ENCODE results near the gene CALML5. TPM values are rescaled to one million over a fixed set of nuclear protein-coding genes. Genes with fewer than 3 reads are reported as not detected.

CALML5 gene
- total and polyA plus RNA-seq, 8 donors = 0.92 to 16.2 (median 2.4) TPM; not detected in 5

- no peak overlapping the region for H3K4me3 ChIP-seq
- H3K27me3 ChIP-seq = no peaks in the 10 kb centered on the region
- H3K9me3 ChIP-seq = no peaks in the 10 kb centered on the region
- H3K27ac ChIP-seq = peak overlapping the region in 4 of 5 donors; percentile 23 to 56 (median 41)
- H3K36me3 ChIP-seq = no peaks in the 10 kb centered on the region
- 48 to 56% (median 50%) methylated on average over 8 of the region's 8 CpGs for WGBS, 5 donors
- intact Hi-C loops (cut with DNase I; ENCODE audit: low total_unique reads) = no loop called here
- no peak for TF ChIP-seq EP300 (IDR thresholded peaks at IDR 0.05)
- TF ChIP-seq CTCF (IDR thresholded peaks at IDR 0.05) = no peak
- TF ChIP-seq POLR2AphosphoS5 (IDR thresholded peaks at IDR 0.05) = no peak
- no peak for TF ChIP-seq POLR2A (IDR thresholded peaks at IDR 0.05)
- no peak for DNase-seq
- H3K4me1 ChIP-seq = peaks cover 6 to 48% (median 28%) of the 10 kb centered on the region in 4 donors
Measured at GRCh38 chr10:5534880-5535856, 35.8 kb upstream of the CALML5 start.

DNA sequence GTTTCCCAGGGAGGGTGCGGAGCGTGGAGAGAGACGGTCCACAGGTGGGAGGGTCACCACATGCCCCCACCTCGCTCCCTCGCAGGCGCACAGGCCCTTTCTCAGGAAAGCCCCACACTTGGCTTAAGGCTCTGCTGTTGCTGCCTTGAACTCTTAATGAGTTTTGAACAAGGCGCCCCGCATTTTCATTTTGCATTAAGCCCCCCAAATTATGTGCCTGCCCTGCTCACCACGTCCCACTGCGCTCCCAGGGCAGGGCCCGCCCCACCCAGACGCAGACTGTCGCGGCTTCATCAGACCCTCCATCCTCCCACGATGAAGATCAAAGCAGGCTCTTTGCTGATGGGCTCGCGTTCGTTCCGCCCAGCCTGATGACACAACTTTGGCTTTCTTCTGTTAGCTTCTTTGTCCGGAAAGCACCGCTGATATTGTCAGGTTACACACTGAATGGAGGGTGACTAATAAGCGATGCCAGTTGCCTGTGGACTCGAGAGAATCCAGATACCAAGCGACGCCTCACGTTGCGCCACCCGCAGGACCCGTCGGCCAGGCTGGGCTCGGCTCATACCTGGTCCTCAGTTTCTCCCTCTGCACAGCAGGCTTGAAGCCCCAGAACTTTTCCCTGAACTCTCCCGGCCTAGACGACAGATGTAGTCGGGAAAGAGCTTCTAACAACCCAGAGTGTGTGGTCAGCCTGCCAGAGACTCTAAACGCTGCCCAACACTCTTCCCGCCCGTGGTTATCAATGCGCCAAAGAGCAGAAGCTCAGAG, 34.9 kb upstream of the CALML5 start:
- peak in 1 of 2 donors; percentile 47 for DNase-seq
- Histone ChIP-seq H3K27me3 (no peaks in the 10 kb centered on the region), H3K9me3 (no peaks in the 10 kb centered on the region), H3K36me3 (no peaks in the 10 kb centered on the region), H3K27ac (peak overlapping the region in 3 of 5 donors; percentile 23 to 56 (median 49)), H3K4me3 (no peak overlapping the region), H3K4me1 (peaks cover 6 to 57% (median 26%) of the 10 kb centered on the region in 4 donors)
- TF ChIP-seq CTCF (IDR thresholded peaks at IDR 0.05) (no peak), POLR2AphosphoS5 (IDR thresholded peaks at IDR 0.05) (no peak), EP300 (IDR thresholded peaks at IDR 0.05) (no peak)
- WGBS, 5 donors = 54 to 75% (median 69%) methylated on average over 38 of the region's 38 CpGs
- intact Hi-C loops (cut with DNase I; ENCODE audit: low total_unique reads) = no loop called here

- whole genome bisulfite sequencing, 5 donors = 89 to 95% (median 92%) methylated on average over 21 of the region's 21 CpGs
- H3K27me3 ChIP-seq = no peaks in the 10 kb centered on the region
- intact Hi-C loops (cut with DNase I; ENCODE audit: low total_unique reads) = no loop called here
- TF ChIP-seq EP300 (IDR thresholded peaks at IDR 0.05) = no peak
- TF ChIP-seq POLR2AphosphoS5 (IDR thresholded peaks at IDR 0.05) = no peak
- TF ChIP-seq POLR2A (IDR thresholded peaks at IDR 0.05) = no peak
- TF ChIP-seq CTCF (IDR thresholded peaks at IDR 0.05) = no peak
- no peak overlapping the region for H3K4me3 ChIP-seq
- H3K36me3 ChIP-seq = no peaks in the 10 kb centered on the region
- peaks cover 6 to 51% (median 20%) of the 10 kb centered on the region in 4 donors for H3K4me1 ChIP-seq
- DNase-seq = no peak
- no peaks in the 10 kb centered on the region for H3K9me3 ChIP-seq
- H3K27ac ChIP-seq = no peak overlapping the region
Measured at GRCh38 chr10:5533098-5533731, 33.8 kb upstream of the CALML5 start.

- TF ChIP-seq POLR2A (IDR thresholded peaks at IDR 0.05) (no peak), POLR2AphosphoS5 (IDR thresholded peaks at IDR 0.05) (no peak), EP300 (IDR thresholded peaks at IDR 0.05) (no peak), CTCF (IDR thresholded peaks at IDR 0.05) (no peak)
- no peak overlapping the region for H3K4me3 ChIP-seq
- H3K9me3 ChIP-seq = no peaks in the 10 kb centered on the region
- H3K36me3 ChIP-seq = no peaks in the 10 kb centered on the region
- WGBS, 5 donors = 80 to 95% (median 91%) methylated on average over 6 of the region's 6 CpGs
- DNase-seq = no peak
- H3K27ac ChIP-seq = no peak overlapping the region
- H3K27me3 ChIP-seq = no peaks in the 10 kb centered on the region
- peaks cover 6 to 52% (median 16%) of the 10 kb centered on the region in 4 donors for H3K4me1 ChIP-seq
- intact Hi-C loops (cut with DNase I; ENCODE audit: low total_unique reads) = no loop called here
Measured at GRCh38 chr10:5532618-5533097, 33.3 kb upstream of the CALML5 start.

All from stomach (tissue), 9 donors.